HG03342 (cell line): ENCODE measurements around the gene NOL8.

Source experiments
- ATAC-seq: cut with Tn5 transposase; IDR thresholded peaks from one replicate; pipeline ENCODE4 v1.9.1; 2021; ENCODE audit warnings: mild to moderate bottlenecking, moderate library complexity; ENCODE audit not compliant: unreplicated experiment

The NOL8 gene

GRCh38 chr9:92325269-92325990 lies at the start of gene NOL8, which contains the start of gene CENPP:
Gene NOL8, minus strand, starts transcription at chr9:92325350. Its CDS starts 1,189 bp downstream, at chr9:92324161.
Gene CENPP, plus strand, starts transcription at chr9:92325953.
- ATAC-seq, result peak; percentile 96

DNA sequence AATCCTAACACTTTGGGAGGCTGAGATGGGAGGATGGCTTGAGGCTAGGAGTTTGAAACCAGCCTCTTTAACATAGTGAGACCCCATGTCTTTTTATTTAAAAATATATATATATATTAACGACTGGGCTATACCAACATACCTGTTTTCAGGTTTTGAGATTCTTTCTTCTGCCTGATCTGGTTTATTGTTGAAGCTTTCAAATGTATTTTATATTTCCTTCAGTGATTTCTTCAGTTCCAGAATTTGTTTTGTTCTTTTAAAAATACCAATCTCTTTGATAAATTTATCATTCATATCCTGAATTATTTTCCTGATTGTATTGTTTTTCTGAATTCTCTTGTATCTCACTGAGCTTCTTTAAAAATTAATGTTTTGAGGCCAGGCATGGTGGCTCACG lies 48.0 kb upstream of the NOL8 start:
- no peak for ATAC-seq

- ATAC-seq, result no peak
Observed at GRCh38 chr9:92369075-92369474, 43.9 kb upstream of the NOL8 start.

DNA sequence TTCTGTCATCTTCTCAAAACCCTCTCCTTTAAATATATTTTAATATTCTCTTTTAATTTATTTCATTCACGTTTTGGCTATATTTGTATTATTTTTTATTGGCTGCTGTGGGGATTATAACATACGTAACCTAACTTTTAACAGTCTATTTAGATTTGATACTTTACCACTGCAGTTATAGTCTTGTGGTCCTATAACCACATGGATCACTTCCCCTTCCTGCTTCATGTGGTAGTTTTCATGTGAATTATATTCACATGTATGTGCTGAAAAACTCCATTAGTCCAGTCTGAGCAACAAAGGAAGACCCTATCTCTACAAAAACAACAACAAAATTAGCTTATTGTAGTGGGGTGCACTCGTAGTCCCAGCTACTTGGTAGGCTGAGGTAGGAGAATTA lies 34.9 kb upstream of the NOL8 start:
- no peak for ATAC-seq

GRCh38 chr9:92359394-92359995 lies 34.3 kb upstream of the NOL8 start:
- no peak for ATAC-seq

DNA sequence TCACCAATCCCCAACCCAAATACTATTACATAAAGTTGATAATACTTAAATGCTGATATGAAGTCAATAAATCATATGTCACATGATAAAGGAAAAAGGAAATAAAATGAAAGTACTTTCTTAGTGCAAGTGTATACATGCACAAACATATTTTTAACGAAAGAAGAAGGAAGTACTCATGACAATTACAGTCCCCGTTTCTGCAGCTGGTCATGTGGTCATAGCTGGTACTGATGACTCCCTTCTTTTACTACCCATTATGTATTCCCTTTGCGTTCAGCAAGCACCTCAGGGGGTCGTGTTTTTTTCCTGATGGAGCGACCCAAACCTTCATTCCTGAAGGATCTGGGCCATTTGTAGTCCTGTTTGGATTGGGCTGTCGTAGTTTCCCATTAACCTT lies 27.9 kb upstream of the NOL8 start:
- ATAC-seq, result no peak

- ATAC-seq, result no peak
Observed at GRCh38 chr9:92350740-92351133, 25.6 kb upstream of the NOL8 start.

DNA sequence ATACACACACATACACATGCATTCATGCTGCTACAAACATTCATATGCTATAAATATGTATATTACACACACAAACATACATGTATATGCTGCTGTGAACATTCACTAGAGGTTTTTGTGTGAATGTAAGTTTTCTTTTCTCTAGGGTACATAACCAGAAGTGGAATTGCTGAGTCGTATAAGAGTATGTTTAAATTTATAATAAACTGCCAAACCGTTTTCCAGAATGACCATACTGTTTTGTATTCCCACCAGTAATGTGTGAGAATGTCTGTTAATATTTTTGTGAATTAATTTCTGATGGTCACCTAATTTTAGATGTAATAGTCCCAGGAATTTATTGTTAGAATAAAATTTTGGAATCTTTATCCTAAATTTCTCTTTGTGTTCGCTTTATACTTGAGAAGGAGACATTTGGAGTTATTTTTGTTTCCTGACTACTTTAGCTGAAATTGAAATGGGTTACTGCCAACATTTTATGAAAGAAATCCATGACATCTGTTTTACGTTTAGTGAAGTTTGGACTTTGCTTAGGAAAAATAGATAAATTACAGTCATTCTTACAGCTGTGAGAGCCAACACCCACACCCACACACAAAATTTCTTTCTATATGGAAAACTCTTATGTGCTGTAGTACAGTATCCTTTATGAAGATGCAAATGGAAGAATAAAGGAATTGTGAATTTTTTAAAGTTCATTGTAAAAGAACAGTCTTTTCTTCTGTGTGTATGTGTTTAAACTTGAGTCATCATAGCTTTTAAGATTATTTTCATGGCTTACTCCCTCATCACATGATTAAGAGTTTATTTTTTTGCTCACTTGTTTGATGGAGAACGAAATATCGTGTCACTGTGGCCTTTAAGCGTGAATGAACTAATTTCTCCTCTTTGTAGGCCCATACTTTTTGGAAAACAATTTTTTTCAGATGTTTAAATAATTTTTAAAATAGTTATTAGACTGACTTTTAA lies 24.9 kb upstream of the NOL8 start:
- no peak for ATAC-seq

- ATAC-seq, result no peak
Observed at GRCh38 chr9:92345582-92345981, 20.4 kb upstream of the NOL8 start.

- ATAC-seq, result no peak
Observed at GRCh38 chr9:92342825-92343488, 17.8 kb upstream of the NOL8 start.

- no peak for ATAC-seq
Observed at GRCh38 chr9:92341578-92341977, 16.4 kb upstream of the NOL8 start.

DNA sequence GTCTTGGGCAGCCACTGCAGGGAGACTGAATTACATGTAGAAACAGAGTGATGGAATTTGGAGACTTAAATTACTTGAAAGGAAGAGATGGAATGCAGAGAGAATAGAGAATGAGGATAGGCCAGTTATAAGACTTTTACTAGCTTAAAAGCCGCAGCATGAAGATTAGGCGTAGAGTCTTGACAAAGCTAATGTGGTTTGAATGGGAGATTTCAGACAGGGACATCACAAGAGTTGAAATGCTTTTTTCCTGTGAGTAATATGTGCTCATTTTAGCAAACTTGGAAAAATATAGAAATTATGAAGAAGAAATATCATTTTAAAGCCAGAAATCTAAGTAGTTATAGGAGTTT lies 8.1 kb upstream of the NOL8 start:
- ATAC-seq, result no peak

DNA sequence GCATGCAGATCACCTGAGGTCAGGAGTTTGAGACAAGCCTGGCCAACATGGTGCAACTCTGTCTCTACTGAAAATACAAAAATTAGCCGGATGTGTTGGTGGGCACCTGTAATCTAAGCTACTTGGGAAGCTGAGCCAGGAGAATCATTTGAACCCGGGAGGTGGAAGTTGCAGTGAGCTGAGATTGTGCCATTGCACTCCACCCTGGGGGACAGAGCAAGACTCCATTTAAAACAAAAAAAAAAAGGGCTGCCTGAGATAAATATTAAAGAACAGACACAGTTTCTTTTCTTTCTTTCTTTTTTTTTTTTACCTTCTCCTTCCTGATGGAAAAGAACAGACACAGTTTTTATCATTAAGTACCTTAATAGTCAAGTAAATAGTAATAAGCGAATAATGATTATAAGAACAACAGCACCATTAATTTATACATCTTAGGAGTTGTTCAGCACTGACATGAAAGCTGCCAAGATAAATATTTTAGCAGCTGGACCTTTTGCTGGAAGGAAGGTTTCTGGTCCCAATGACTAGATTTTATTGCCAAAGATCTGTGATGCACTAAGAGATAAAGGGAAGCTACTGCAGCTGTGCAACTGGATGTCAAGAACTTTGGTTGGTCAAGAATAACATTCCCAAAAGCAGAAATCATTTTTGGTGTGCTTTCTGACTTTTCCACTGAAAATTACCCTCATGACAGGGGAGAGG lies 7.6 kb upstream of the NOL8 start:
- ATAC-seq, result no peak

GRCh38 chr9:92328225-92328624 lies 3.1 kb upstream of the NOL8 start:
- no peak for ATAC-seq

DNA sequence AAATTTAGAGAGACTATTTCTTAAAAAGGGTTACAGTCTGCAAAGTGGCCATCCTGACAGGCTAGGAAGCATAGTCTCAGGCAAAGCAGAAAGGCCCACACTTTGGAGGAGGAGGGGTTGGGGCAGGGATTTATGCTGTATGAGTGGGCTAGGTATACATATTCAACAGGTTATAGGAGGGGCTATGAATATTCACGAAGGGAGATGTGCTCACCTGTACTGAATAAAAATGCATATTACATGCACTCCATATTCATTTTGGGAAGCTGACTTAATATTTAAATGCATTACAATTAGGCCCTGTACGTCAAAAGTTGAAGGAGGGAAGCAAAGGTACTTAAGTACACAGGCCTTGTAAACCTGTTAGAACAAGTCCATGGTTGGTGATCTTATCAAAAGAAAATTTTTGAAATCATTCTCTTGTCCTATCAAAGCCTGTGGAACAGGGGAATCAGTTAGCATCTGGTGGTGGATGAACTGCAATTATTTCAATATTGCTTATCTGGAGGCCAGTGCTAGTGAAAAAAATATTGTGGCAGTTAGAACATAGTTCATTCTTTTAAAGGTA lies 2.2 kb upstream of the NOL8 start:
- ATAC-seq, result no peak

DNA sequence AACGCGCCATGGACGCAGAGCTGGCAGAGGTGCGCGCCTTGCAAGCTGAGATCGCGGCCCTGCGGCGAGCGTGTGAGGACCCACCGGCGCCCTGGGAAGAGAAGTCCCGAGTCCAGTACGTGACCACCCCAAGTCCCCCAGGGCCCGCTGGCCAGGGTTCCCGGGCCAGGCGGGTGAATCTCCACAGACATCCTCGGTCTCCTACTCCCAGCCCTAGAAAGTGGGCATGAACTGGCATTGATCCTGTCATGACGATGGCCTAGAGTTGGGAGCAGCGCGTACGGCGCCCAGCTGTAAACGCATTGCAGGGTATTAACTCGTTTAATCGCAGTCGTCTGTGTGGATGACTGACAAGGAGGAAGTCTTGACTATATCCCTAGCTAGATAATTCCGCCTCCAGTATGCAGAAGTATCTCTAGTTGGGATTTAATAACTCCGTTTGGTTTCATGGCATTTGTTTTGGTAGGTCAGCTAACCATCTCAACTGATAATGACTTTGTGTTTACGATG lies 896 bp upstream of the NOL8 start:
- peak; percentile 2 for ATAC-seq

- ATAC-seq, result peak; percentile 17
Observed at GRCh38 chr9:92324889-92325268, 271 bp downstream of the NOL8 start.

GRCh38 chr9:92324431-92324830 lies 719 bp downstream of the NOL8 start:
- ATAC-seq, result no peak

DNA sequence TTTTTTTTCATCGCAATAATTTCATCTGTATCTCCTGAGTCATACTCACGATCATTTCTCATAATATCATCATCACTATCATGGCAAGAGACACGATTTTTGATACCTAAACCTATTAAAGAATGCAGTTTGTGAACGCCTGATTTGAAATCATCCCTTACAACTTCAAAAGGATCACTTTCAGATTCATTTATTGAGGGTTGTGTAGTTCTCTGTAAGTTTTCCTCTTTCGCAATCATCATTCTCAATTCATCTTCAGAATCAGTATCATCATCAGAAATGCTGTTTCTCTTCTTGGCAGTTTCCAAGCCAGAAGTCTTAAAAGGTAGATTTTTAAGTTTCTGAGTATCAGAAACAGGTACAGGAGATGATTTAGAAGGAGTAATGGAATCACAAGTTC lies 9.7 kb downstream of the NOL8 start:
- ATAC-seq, result no peak

DNA sequence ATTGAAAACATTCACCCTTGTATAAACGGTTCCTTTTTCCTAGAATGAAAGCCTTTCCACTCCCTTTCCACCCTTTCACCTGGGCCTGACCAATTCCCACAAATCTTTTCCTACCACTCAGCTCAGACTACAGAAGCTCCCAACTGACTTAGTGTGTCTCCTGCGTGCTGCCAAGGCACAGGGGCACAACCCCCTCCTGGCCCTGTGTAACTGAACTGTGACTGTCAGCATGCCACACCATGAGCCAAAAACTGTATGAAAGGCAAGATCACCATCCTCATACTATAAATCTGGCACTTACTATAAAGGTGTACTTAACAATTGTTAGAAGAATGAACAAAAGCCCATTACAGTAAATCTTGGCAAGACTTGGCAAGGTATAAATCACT lies 11.5 kb downstream of the NOL8 start:
- ATAC-seq, result no peak
